HEK293 (cell line): ENCODE results near the gene TAGLN2.

Experiments
- CTCF ChIA-PET: fragments of 350-600 bp; formaldehyde crosslinking; extraction: SDS; loops from one replicate; lab custom pipeline; 2021; ENCODE audit warnings: antibody characterized with exemption; lab: Yijun Ruan, JAX
- POLR2A ChIA-PET: fragments of 300-600 bp; formaldehyde crosslinking; extraction: SDS; loops from one replicate; lab custom pipeline; 2020; ENCODE audit warnings: antibody characterized with exemption, inconsistent platforms; lab: Yijun Ruan, JAX
- H3K27ac ChIP-seq: fragments of 200-500 bp; sonication (Bioruptor generic); 2 replicates; pipeline ENCODE4 v1.5.1; 2014; ENCODE audit warnings: low read depth, low read length, control low read depth, inconsistent platforms; ENCODE audit errors: extremely low read depth
- H3K36me3 ChIP-seq, 2 experiments: fragments of 200-500 bp in 1 of 2; sonication (Bioruptor generic) in 1 of 2; 1 replicate in 1 of 2; 2 replicates in 1 of 2; pipeline ENCODE4 v1.5.1; 2014 to 2017; ENCODE audit warnings: inconsistent platforms in 2 of 2, low read length in 2 of 2; ENCODE audit not compliant: control insufficient read depth in 2 of 2, insufficient read depth in 1 of 2
- H3K4me1 ChIP-seq: fragments of 200-500 bp; sonication (Bioruptor generic); 2 replicates; pipeline ENCODE4 v1.5.1; 2014; ENCODE audit warnings: mild to moderate bottlenecking, low read length, inconsistent platforms; ENCODE audit not compliant: control insufficient read depth, insufficient read depth
- H3K4me3 ChIP-seq: 2 replicates; pipeline ENCODE4 v1.5.1; 2011; ENCODE audit warnings: low read depth, mild to moderate bottlenecking, control low read depth, low read length, moderate library complexity
- H3K9me3 ChIP-seq: fragments of 200-500 bp; sonication (Bioruptor generic); 2 replicates; pipeline ENCODE4 v1.5.1; 2014; ENCODE audit warnings: low read depth, low read length, inconsistent platforms; ENCODE audit not compliant: control insufficient read depth, insufficient read depth
- BCL6B ChIP-seq: fragments of 450-650 bp; formaldehyde crosslinking; IDR thresholded peaks from 2 replicates; pipeline ENCODE4 v1.5.1; 2017; ENCODE audit warnings: missing biosample characterization, missing genetic modification characterization
- KLF1 ChIP-seq: fragments of 450-650 bp; formaldehyde crosslinking; IDR thresholded peaks from 2 replicates; pipeline ENCODE4 v1.5.1; 2016; ENCODE audit warnings: missing biosample characterization, missing genetic modification characterization
- KLF9 ChIP-seq: fragments of 450-650 bp; formaldehyde crosslinking; IDR thresholded peaks from 2 replicates; pipeline ENCODE4 v1.5.1; 2016; ENCODE audit warnings: missing biosample characterization, missing genetic modification characterization, low read depth
- RBAK ChIP-seq: fragments of 450-650 bp; formaldehyde crosslinking; IDR thresholded peaks from 2 replicates; pipeline ENCODE4 v1.5.1; 2016; ENCODE audit warnings: missing biosample characterization, missing genetic modification characterization
- SALL2 ChIP-seq: fragments of 450-650 bp; formaldehyde crosslinking; IDR thresholded peaks from 2 replicates; pipeline ENCODE4 v1.5.0; 2017; ENCODE audit warnings: missing biosample characterization, mild to moderate bottlenecking, missing genetic modification characterization, borderline replicate concordance
- SP2 ChIP-seq: fragments of 450-650 bp; formaldehyde crosslinking; IDR thresholded peaks from 2 replicates; pipeline ENCODE4 v1.5.1; 2016; ENCODE audit warnings: missing biosample characterization, missing genetic modification characterization
- ZBTB44 ChIP-seq: fragments of 450-650 bp; IDR thresholded peaks from 2 replicates; pipeline ENCODE4 v1.5.1; 2018; ENCODE audit warnings: missing biosample characterization, mild to moderate bottlenecking, missing genetic modification characterization
- ZBTB7A ChIP-seq: fragments of 450-650 bp; formaldehyde crosslinking; IDR thresholded peaks from 2 replicates; pipeline ENCODE4 v1.5.1; 2016; ENCODE audit warnings: low read depth, missing biosample characterization, missing genetic modification characterization
- ZNF148 ChIP-seq: fragments of 450-650 bp; formaldehyde crosslinking; IDR thresholded peaks from 2 replicates; pipeline ENCODE4 v1.5.0; 2017; ENCODE audit warnings: missing biosample characterization, missing genetic modification characterization, borderline replicate concordance
- ZNF175 ChIP-seq: fragments of 450-650 bp; formaldehyde crosslinking; IDR thresholded peaks from 2 replicates; pipeline ENCODE4 v1.5.1; 2016; ENCODE audit warnings: missing biosample characterization, missing genetic modification characterization
- ZNF2 ChIP-seq: fragments of 450-650 bp; formaldehyde crosslinking; IDR thresholded peaks from 2 replicates; pipeline ENCODE4 v1.5.1; 2016; ENCODE audit warnings: missing biosample characterization, missing genetic modification characterization
- ZNF214 ChIP-seq: fragments of 450-650 bp; formaldehyde crosslinking; IDR thresholded peaks from 2 replicates; pipeline ENCODE4 v1.5.1; 2017; ENCODE audit warnings: missing biosample characterization, mild to moderate bottlenecking, missing genetic modification characterization, borderline replicate concordance
- ZNF223 ChIP-seq: fragments of 450-650 bp; formaldehyde crosslinking; IDR thresholded peaks from 2 replicates; pipeline ENCODE4 v1.5.1; 2016; ENCODE audit warnings: missing biosample characterization, missing genetic modification characterization
- ZNF266 ChIP-seq: fragments of 450-650 bp; formaldehyde crosslinking; IDR thresholded peaks from 2 replicates; pipeline ENCODE4 v1.5.1; 2016; ENCODE audit warnings: missing biosample characterization, missing genetic modification characterization, low read depth
- ZNF311 ChIP-seq: fragments of 450-650 bp; formaldehyde crosslinking; IDR thresholded peaks from 2 replicates; pipeline ENCODE4 v1.5.1; 2017; ENCODE audit warnings: missing biosample characterization, missing genetic modification characterization, borderline replicate concordance
- ZNF335 ChIP-seq: fragments of 450-650 bp; formaldehyde crosslinking; conservative IDR thresholded peaks from 2 replicates; pipeline ENCODE4 v1.5.1; 2016; ENCODE audit warnings: missing biosample characterization, missing genetic modification characterization
- ZNF354C ChIP-seq: fragments of 450-650 bp; formaldehyde crosslinking; IDR thresholded peaks from 2 replicates; pipeline ENCODE4 v1.5.1; 2016; ENCODE audit warnings: missing biosample characterization, missing genetic modification characterization, low read depth, borderline replicate concordance
- ZNF391 ChIP-seq: fragments of 450-650 bp; formaldehyde crosslinking; IDR thresholded peaks from 2 replicates; pipeline ENCODE4 v1.5.1; 2016; ENCODE audit warnings: low read depth, missing biosample characterization, missing genetic modification characterization, borderline replicate concordance
- ZNF449 ChIP-seq: fragments of 450-650 bp; formaldehyde crosslinking; IDR thresholded peaks from 2 replicates; pipeline ENCODE4 v1.5.1; 2017; ENCODE audit warnings: missing biosample characterization, mild to moderate bottlenecking, missing genetic modification characterization, moderate library complexity
- ZNF544 ChIP-seq: fragments of 450-650 bp; formaldehyde crosslinking; IDR thresholded peaks from 2 replicates; pipeline ENCODE4 v1.5.0; 2017; ENCODE audit warnings: missing biosample characterization, missing genetic modification characterization
- ZNF626 ChIP-seq: fragments of 450-650 bp; sonication (Bioruptor Pico); formaldehyde crosslinking; IDR thresholded peaks from 2 replicates; pipeline ENCODE4 v1.5.1; 2018; ENCODE audit warnings: missing biosample characterization, missing genetic modification characterization, inconsistent platforms
- ZNF654 ChIP-seq: fragments of 450-650 bp; formaldehyde crosslinking; IDR thresholded peaks from 2 replicates; pipeline ENCODE4 v1.5.1; 2016; ENCODE audit warnings: low read depth, missing biosample characterization, missing genetic modification characterization
- ZNF76 ChIP-seq: fragments of 450-650 bp; formaldehyde crosslinking; IDR thresholded peaks from 2 replicates; pipeline ENCODE4; 2016; ENCODE audit warnings: low read depth, missing biosample characterization, missing genetic modification characterization, borderline replicate concordance
- ZNF791 ChIP-seq: fragments of 450-650 bp; formaldehyde crosslinking; IDR thresholded peaks from 2 replicates; pipeline ENCODE4 v1.5.1; 2016; ENCODE audit warnings: missing biosample characterization, missing genetic modification characterization
- ZNF837 ChIP-seq: fragments of 450-650 bp; formaldehyde crosslinking; IDR thresholded peaks from 2 replicates; pipeline ENCODE4 v1.5.1; 2016; ENCODE audit warnings: missing biosample characterization, missing genetic modification characterization
- ZNF843 ChIP-seq: fragments of 450-650 bp; formaldehyde crosslinking; IDR thresholded peaks from 2 replicates; pipeline ENCODE4 v1.5.1; 2016; ENCODE audit warnings: missing biosample characterization, missing genetic modification characterization

TAGLN2 gene

GRCh38 chr1:159937054-159937750 is 11.9 kb upstream of the TAGLN2 start:
- TF ChIP-seq ZNF544 (tag by site-specific recombination) (no peak), ZNF76 (tag by site-specific recombination) (no peak), ZNF626 (tag by site-specific recombination) (no peak), ZNF335 (no peak), KLF1 (tag by site-specific recombination) (peak; percentile 27; the same call in 1 of the 2 replicates), ZNF175 (tag by site-specific recombination) (no peak), ZNF449 (no peak)
- TF ChIP-seq, all 188 proteins: peak for 1
- Histone ChIP-seq H3K27ac (no peak overlapping the region), H3K36me3 (no peaks in the 10 kb centered on the region), H3K4me3 (no peak overlapping the region), H3K4me1 (no peaks in the 10 kb centered on the region), H3K9me3 (no peaks in the 10 kb centered on the region)
- ChIA-PET CTCF (interaction anchor here (0.5 to 19.3 kb wide), 16 partner anchors 9 to 151 kb away, joined by 3 to 353 read pairs (median 4); partner anchors contain the start of genes IGSF9 and SLAMF9), POLR2A (interaction anchor here (7.3 kb wide), 1 partner anchor 12 kb away, joined by 41 read pairs; the partner anchor contains the start of gene TAGLN2)

GRCh38 chr1:159936273-159936904 is 11.1 kb upstream of the TAGLN2 start:
- POLR2A ChIA-PET = interaction anchor here (0.6 to 7.3 kb wide), 2 partner anchors 12 to 33 kb away, joined by 4 to 41 read pairs; partner anchors contain the start of gene TAGLN2
- Histone ChIP-seq H3K36me3 (no peaks in the 10 kb centered on the region), H3K4me1 (no peaks in the 10 kb centered on the region), H3K27ac (no peak overlapping the region), H3K9me3 (no peaks in the 10 kb centered on the region), H3K4me3 (no peak overlapping the region)
- CTCF ChIA-PET = interaction anchor here (0.5 to 19.3 kb wide), 24 partner anchors 8 to 1698 kb away, joined by 3 to 353 read pairs (median 4); partner anchors contain the start of genes IGSF9 and SLAMF9
- TF ChIP-seq RBAK (tag by site-specific recombination) = no peak
- TF ChIP-seq ZNF175 (tag by site-specific recombination) = no peak
- TF ChIP-seq ZNF311 = no peak
- TF ChIP-seq KLF9 (tag by site-specific recombination) = no peak
- TF ChIP-seq ZNF76 (tag by site-specific recombination) = no peak
- TF ChIP-seq ZNF214 (tag by site-specific recombination) = no peak
- TF ChIP-seq ZNF654 = peak; percentile 78
- no peak for TF ChIP-seq ZNF266 (tag by site-specific recombination)
- no peak for TF ChIP-seq BCL6B (tag by site-specific recombination)
- no peak for TF ChIP-seq SP2 (tag by site-specific recombination)
- no peak for TF ChIP-seq ZBTB7A (tag by site-specific recombination)
- no peak for TF ChIP-seq ZNF837 (tag by site-specific recombination)
- TF ChIP-seq ZNF354C = no peak
- no peak for TF ChIP-seq ZNF148 (tag by site-specific recombination)
- no peak for TF ChIP-seq ZNF843 (tag by site-specific recombination)
- TF ChIP-seq ZNF391 (tag by site-specific recombination) = no peak
- no peak for TF ChIP-seq ZNF223 (tag by site-specific recombination)
- no peak for TF ChIP-seq ZBTB44 (tag by site-specific recombination)
- TF ChIP-seq SALL2 (tag by site-specific recombination) = no peak
- no peak for TF ChIP-seq ZNF791 (tag by site-specific recombination)
- TF ChIP-seq ZNF2 (tag by site-specific recombination) = 0 out of 2 replicates have a peak, but pooled peaks have one; percentile 26
